Activated T-helper 17 cell treated with anti-CD3 and anti-CD28 coated beads, Interleukin-2, amount 50 U/mL, for 72 hours (primary cell): ENCODE measurements around the gene TBX6. TPM values are rescaled to one million over a fixed set of nuclear protein-coding genes. Genes with fewer than 3 reads are reported as not detected.

ENCODE experiments used
- ATAC-seq: fragments of 150-1000 bp; cut with Tn5 transposase; replicated peaks from 2 replicates; pipeline ENCODE4 v1.10.0; 2021; ENCODE audit warnings: mild to moderate bottlenecking, moderate library complexity
- H3K27ac Mint-ChIP-seq: one replicate; pipeline ENCODE4 v1.8.0; 2022; ENCODE audit warnings: mixed read lengths
- H3K27me3 Mint-ChIP-seq: one replicate; pipeline ENCODE4 v1.8.0; 2022; ENCODE audit warnings: mixed read lengths
- H3K36me3 Mint-ChIP-seq: one replicate; pipeline ENCODE4 v1.8.0; 2022; ENCODE audit warnings: low read depth, mild to moderate bottlenecking, mixed read lengths
- H3K4me1 Mint-ChIP-seq: one replicate; pipeline ENCODE4 v1.8.0; 2022; ENCODE audit warnings: mixed read lengths
- H3K4me3 Mint-ChIP-seq: one replicate; pipeline ENCODE4 v1.8.0; 2022; ENCODE audit warnings: mild to moderate bottlenecking, mixed read lengths
- H3K9me3 Mint-ChIP-seq: one replicate; pipeline ENCODE4 v1.8.0; 2022; ENCODE audit warnings: mixed read lengths
- total RNA-seq, 2 donors: library from RNA; stranded (reverse); gene quantifications; one replicate each; pipeline ENCODE4 v1.2.3, GENCODE V29; 2022

The TBX6 gene
- total RNA-seq, 2 donors from 2014 or later = 1.1 to 3.7 TPM

DNA sequence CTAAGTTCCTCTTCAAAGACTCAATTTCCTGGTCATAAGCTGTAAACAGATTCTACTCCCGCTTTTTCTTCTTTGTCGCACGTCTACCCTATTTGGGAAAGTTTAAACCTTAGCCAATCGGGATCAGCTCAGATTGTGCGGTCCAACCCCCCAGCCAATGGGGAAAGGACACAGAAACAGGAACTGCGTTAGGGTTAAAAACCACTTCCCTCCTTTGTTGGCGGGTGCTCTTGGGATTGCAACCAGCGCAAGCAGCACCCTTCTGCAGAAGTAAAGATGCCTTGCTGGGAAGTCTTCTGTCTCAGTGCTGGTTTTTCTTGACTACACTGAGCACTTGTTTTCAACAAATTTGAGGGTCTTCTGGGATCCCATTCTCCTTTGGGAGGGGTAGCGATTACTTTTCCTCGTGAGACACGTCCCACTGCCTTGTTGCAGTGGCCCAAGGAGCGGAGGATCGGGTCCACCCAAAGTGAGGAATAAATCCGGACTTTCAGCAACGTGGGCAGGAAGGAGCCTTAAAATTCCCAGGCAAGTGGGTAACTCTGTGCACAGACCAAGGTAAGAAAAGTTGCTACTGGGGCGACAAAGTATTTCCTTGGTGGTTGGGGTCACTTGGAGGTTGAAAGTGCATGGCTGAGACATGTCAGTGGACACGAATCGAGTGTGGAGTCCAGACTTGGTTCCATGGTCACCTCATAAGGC is 5.3 kb upstream of the TBX6 start:
- H3K27ac Mint-ChIP-seq = peak overlapping the region; percentile 79
- H3K4me3 Mint-ChIP-seq = peak overlapping the region; percentile 80
- H3K4me1 Mint-ChIP-seq = peaks cover 24% of the 10 kb centered on the region
- H3K27me3 Mint-ChIP-seq = no peaks in the 10 kb centered on the region
- peaks cover 37% of the 10 kb centered on the region for H3K36me3 Mint-ChIP-seq
- ATAC-seq = no peak
- H3K9me3 Mint-ChIP-seq = peaks cover 5% of the 10 kb centered on the region

DNA sequence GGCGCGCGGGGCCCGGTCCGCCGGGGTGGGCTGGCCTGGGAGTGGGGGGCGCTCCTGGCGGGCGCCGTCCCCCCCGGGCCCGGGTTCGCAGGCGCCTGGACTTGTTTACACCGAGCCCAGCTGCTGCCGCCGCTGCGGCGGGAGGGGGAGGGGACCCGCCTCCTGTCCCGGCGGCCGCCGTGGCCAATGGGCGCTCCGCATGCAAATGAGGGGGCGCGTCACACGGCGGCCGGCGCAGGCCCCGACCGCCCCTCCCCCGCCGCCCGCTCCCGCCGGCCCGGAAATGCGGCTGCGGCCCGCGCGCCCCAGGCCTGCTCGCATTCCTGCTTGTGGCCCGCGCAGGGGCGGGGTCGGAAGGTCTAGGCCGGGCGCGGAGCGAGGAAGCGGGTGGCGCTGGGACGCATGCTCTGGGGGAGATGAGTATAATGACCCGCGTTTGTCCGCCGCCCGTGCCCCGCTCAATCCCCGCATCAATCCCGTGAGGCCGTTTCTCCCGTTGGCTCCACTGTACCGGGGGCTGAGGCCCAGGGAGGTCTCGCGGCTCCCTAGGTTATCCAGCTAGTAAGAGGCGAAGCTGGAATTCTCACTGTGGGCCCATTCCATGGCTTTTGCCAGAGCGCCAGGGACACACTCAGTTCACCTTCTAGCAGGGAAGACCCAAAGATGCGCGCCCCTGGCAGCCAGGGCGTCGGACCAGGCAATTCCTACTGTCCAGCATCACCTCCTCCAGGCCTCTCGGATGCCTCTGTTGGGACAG is 4.6 kb upstream of the TBX6 start, which contains the start of gene YPEL3:
Gene YPEL3, minus strand, starts transcription at position 109 of the 757 bp plus-strand sequence. CDS start 731 bp downstream, outside the sequence.
- H3K9me3 Mint-ChIP-seq = peaks cover 5% of the 10 kb centered on the region
- H3K4me1 Mint-ChIP-seq = peaks cover 24% of the 10 kb centered on the region
- H3K27ac Mint-ChIP-seq = peak within 1 kb of the TSS; percentile 81
- ATAC-seq = peak; percentile 59
- no peaks in the 10 kb centered on the region for H3K27me3 Mint-ChIP-seq
- H3K36me3 Mint-ChIP-seq = peaks cover 37% of the 10 kb centered on the region
- H3K4me3 Mint-ChIP-seq = peak within 1 kb of the TSS; percentile 95

DNA sequence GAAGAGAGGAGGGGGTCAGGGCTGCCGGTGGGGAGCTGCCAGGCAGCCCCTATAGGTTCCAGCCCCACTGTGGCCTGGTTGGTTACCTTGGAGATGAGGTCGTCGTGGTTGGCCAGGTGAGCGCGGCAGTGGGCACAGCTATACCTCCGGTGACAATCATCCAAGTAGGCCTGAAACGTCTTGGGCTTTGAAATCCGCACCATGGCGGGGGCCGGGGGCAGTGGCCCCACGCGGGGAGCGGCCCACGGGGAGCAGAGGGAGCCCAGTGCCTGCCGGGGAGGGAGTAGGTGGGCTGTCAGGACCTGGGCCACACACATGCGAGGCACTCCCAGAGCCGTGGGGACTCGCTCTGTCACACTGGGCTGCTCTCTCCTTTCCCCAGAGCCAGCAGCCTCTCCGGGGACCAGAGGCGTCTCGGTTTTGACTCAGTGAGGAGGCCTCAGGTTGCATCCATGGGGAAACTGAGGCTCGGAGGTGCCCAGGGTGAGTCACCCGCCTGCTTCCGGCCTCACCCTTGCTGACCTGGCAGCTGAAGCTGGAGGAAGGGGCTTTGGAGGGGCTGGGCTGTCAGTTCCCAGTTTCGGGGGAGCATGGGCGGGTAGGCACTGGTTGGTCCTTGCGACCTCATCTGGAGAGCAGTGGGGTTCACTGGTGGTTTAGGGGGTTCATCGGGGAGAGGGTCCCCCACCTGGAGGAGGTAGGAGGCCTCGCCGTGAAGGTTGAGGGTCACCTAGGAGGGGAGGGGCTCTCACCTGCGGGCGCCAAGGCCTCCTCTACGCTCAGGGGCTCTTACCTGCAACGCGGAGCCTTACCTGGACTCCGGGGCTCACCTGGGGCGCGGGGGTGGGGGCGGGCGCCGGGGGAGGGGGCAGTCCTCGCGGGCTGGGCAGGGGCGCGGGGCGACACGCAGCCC is 3.7 kb upstream of the TBX6 start:
- Mint-ChIP-seq H3K27ac (peak overlapping the region; percentile 81), H3K4me3 (peak overlapping the region; percentile 95), H3K9me3 (peaks cover 5% of the 10 kb centered on the region), H3K36me3 (peaks cover 37% of the 10 kb centered on the region), H3K4me1 (peaks cover 24% of the 10 kb centered on the region), H3K27me3 (no peaks in the 10 kb centered on the region)
- ATAC-seq = no peak

DNA sequence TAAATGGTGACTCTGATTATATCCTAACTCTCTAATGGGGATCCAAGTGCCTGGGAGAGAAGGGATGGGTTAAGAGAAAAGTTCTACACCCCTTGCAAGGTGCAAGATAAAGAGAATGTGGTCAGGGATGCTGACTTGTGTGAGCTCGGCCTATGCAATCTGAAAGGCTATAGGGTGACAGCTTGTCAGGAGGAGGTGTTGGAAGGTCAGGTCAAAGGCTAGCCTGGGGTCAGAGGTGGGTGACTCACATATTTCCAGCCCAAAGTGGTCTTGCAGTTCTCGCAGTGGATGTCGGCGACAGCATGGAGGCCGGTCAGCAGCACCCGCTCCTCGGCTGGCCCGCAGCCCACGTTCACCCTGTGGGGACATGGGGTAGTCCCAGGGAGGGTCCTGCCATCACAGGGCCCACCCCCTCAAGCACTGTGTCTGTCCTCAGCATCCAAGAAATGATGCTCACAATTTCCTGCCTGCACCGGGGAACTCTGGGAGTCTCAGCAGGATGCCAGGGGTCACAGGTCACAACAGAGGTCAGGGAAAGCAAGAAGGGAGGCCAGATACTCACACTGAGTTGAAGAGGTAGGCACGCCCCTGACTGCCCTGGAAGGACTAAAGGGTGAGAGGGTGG is 2.9 kb upstream of the TBX6 start:
- H3K4me1 Mint-ChIP-seq = peaks cover 24% of the 10 kb centered on the region
- H3K9me3 Mint-ChIP-seq = peaks cover 5% of the 10 kb centered on the region
- H3K27me3 Mint-ChIP-seq = no peaks in the 10 kb centered on the region
- H3K4me3 Mint-ChIP-seq = peak overlapping the region; percentile 95
- H3K27ac Mint-ChIP-seq = peak overlapping the region; percentile 81
- no peak for ATAC-seq
- H3K36me3 Mint-ChIP-seq = peaks cover 37% of the 10 kb centered on the region

DNA sequence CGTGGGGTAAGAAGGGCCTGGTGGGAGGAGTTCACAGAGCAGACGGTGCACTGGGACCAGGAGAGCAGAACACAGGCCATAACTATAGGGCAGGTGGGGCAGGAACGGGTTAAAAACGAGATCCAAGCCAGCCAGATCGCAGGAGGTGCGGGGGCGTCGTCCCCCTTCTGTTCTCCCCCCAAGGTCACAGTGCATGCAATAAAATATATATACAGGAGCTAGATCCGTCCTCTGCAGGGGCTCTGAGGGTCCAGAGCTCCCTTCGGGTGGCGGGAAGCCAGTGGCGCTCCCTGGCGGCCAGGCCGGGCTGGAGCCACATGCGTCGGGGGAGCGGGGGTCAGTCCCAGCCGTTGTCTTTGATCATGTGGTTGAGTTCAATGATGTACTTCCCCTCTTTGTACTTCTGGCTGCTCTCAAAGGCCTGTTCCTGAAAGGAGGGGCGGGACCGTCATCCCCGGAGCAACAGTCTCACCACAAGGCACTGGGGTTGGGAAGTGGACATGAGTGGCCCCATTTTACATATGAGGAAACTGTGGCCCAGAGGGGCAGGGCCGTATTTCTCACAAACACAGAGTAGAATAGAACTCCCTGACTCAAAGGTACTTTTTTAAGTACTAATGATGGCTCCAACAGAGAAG is 768 bp upstream of the TBX6 start:
- Mint-ChIP-seq H3K4me1 (peaks cover 20% of the 10 kb centered on the region), H3K27me3 (no peaks in the 10 kb centered on the region), H3K27ac (peak overlapping the region; percentile 87), H3K4me3 (peak overlapping the region; percentile 95), H3K36me3 (peaks cover 37% of the 10 kb centered on the region), H3K9me3 (peaks cover under 1% of the 10 kb centered on the region)
- ATAC-seq = peak; percentile 74

DNA sequence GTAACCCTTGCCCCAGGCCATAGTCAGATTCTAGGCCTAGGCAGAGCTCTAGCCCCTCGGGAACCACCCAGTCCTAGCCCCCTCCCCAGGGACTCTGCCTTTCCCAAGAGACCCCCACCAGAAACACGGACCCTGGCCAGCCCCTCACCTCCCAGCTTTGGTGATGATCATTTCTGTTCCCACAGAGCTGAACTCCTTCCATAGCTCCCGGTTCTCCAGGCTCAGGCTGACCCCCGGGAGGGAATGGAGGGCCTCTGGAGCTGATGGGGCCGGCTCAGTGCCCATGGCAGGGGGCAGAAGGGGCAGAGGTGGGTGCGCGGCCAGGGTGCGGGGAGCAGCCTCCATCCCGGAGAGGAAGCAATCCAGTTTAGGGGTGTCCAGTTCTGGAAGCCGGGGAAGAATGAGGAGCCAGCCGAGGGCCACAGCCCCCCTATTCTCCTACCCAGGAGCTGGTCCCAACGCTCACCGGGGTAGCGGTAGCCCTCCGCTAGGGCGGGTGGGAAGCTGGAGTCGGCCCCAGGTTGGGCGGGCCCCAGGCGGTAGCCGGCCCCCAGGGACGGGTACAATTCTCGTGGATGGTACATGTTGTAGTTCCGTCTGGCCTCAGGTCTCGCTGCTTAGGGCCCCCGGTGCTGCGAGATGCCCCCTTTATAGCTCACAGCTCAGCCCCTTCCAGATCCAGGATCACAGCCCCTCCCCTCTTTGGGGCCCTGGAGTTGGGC is 953 bp downstream of the TBX6 start:
- peaks cover 20% of the 10 kb centered on the region for H3K4me1 Mint-ChIP-seq
- ATAC-seq = no peak
- no peak overlapping the region for H3K27ac Mint-ChIP-seq
- H3K4me3 Mint-ChIP-seq = peak overlapping the region; percentile 95
- H3K27me3 Mint-ChIP-seq = no peaks in the 10 kb centered on the region
- peaks cover 31% of the 10 kb centered on the region for H3K36me3 Mint-ChIP-seq
- no peaks in the 10 kb centered on the region for H3K9me3 Mint-ChIP-seq

DNA sequence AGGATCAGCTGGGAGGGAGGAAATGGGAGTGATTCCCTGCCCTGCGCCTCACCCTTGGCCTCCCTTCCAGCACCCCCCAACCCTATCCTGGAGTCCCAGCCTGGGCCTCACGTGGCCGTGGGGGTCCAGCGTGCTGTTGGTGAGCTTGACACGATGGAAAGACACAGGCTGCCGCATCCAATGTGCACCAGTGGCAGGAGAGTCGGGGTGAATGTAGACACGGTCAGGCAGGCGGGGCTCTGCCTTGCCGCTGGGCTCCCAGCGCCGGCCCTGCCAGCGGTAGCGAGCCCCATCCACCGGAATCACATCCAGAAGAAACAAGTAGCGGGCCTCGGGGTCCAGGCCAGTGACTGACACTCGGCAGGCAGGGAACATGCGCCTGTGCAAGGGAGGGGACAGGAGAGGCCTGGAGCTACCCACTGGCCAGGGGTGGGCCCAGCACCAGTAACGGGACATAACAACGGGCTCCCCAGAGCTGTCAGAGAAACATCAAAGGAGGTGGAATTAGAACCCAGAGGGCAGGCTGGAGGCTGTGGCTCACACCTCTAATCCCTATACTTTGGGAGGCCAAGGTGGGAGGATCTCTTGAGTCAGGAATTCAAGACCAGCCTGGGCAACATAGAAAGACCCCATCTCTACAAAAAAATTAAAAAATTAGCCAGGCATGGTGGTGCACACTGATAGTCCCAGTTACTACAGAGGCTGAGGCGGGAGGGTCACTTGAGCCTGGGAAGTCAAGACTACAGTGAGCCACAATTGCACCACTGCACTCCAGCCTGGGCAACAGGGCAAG is 2.7 kb downstream of the TBX6 start:
- H3K4me1 Mint-ChIP-seq = peaks cover 9% of the 10 kb centered on the region
- no peak overlapping the region for H3K4me3 Mint-ChIP-seq
- ATAC-seq = no peak
- H3K27ac Mint-ChIP-seq = peak overlapping the region; percentile 42
- H3K27me3 Mint-ChIP-seq = no peaks in the 10 kb centered on the region
- H3K36me3 Mint-ChIP-seq = peaks cover 20% of the 10 kb centered on the region
- H3K9me3 Mint-ChIP-seq = no peaks in the 10 kb centered on the region

DNA sequence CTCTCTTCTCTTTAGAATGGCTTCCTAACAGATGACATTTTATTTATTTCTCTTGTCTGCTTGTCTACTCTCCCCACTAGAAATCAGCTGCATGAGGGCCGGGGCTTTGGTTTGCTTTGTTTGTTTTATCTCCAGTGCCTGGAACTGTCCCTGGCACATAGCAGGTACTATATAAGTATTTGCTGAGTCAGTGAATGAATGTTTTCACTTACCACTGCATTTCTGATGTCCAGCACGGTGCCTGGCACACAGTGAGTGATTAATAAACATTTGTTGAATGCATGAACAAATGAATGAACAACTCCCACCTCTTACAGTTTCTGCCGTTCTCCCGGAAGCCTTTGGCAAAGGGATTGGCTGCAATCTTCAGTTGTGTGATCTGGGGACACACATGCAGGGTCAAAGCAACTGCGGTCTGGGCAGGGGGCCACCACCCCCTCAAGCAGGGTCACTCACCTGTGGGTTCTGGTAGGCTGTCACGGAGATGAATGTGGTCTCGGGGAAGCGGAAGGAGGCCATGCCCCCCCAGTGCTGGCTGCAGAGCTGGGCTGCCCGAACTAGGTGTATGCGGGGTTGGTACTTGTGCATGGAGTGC is 3.4 kb downstream of the TBX6 start:
- Mint-ChIP-seq H3K4me3 (no peak overlapping the region), H3K27me3 (no peaks in the 10 kb centered on the region), H3K4me1 (peaks cover 6% of the 10 kb centered on the region), H3K27ac (peak overlapping the region; percentile 42), H3K9me3 (no peaks in the 10 kb centered on the region), H3K36me3 (peaks cover 23% of the 10 kb centered on the region)
- ATAC-seq = no peak

DNA sequence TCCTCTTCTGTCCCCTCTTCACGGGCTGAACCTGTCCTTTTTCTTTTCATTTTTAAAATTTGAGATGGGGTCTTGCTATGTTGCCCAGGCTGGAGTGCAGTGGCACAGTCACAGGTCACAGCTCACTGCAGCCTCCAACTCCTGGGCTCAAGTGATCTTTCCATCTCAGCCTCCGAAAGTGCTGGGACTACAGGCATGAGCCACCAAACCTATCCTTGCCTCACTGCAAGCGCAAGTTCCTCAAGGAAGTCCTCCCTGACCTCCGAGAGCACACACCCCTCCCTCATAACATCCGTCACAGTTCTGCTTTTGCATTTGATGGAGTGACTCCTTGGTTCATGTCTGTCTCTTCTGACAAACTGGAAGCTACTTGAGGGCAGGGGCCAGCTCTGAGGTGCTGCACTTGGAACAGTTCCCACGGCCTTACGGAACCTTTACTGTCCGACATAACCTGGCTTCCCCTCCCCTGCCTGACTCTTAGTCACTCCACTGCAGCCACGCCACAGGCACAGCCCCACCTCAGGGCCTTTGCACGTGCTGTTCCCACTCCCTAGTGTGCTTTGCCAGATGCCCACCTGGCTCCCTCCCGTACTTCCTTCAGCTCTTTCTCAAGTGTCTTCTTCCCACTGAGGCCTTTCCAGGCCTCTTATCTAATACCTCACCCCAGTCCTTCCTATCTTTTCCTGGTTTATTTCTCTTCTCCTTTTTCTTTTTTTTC is 4.4 kb downstream of the TBX6 start:
- Mint-ChIP-seq H3K27me3 (no peaks in the 10 kb centered on the region), H3K4me1 (no peaks in the 10 kb centered on the region), H3K9me3 (no peaks in the 10 kb centered on the region), H3K36me3 (peaks cover 25% of the 10 kb centered on the region), H3K4me3 (no peak overlapping the region), H3K27ac (no peak overlapping the region)
- ATAC-seq = no peak

DNA sequence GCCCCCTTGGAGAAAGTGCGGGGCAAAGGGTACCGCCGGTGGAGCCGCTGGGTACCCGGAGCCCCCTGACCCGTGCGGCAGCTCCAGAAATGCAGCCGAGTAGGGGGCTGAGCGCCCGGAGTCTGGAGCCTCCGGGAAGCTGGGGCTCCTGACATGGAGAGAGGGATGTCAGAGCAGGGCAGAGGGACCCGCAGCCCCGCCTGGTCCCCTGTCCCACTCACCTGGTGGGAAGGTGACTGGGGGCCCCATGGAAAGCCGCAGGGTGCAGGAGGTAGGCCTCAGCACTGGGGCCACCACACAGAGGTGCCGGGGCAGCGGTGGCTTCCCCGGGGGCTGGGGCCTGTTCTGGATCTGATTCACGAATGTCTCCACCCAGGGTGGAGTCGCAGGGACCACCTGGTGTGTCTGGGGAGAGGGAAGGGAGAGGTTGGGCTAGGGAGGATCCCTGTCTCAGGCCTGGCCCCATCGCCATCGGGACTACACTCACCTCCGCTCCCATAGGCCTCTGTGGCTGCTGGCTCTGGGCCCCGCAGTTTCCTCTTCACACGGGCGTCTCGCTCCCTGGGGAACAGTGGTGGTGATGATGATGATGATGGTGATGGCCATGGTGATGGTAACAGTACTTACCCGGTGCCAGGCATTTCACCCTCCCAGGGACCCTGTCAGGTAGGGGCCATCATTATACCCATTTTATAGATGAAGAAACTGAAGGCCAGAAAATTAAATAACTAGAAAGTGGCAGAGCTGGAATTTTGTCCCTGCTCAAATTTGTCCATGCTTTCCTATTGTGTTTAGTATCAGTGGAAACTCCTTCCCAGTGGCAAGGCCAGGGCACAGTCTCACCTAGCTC is 5.2 kb downstream of the TBX6 start:
- no peak for ATAC-seq
- Mint-ChIP-seq H3K4me3 (no peak overlapping the region), H3K4me1 (no peaks in the 10 kb centered on the region), H3K9me3 (no peaks in the 10 kb centered on the region), H3K27ac (no peak overlapping the region), H3K36me3 (peaks cover 30% of the 10 kb centered on the region), H3K27me3 (no peaks in the 10 kb centered on the region)

DNA sequence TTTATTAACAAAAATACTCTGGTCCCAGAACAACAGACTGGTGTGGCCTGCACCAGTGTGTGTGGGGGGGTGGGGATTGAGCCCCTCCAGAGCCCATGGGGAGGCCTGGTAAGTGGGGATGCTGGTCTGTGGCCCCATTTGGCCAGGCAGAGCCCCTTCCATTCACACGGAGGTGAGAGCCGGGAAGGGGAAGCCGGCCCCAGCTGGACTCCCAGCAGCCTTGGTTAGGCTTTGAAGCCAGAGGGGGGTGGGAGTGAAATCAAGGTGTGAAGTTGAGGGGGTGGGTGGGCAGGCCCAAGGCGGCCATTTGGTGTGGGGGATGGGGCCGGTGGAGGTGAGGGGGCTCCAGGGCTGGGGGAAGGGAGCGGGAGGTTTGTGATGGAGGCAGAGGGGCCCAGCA is 5.9 kb downstream of the TBX6 start:
- H3K9me3 Mint-ChIP-seq = no peaks in the 10 kb centered on the region
- H3K36me3 Mint-ChIP-seq = peaks cover 37% of the 10 kb centered on the region
- H3K4me1 Mint-ChIP-seq = no peaks in the 10 kb centered on the region
- H3K4me3 Mint-ChIP-seq = no peak overlapping the region
- H3K27me3 Mint-ChIP-seq = no peaks in the 10 kb centered on the region
- ATAC-seq = no peak
- no peak overlapping the region for H3K27ac Mint-ChIP-seq
